NCI-H2171 (cell line): Measurements from ENCODE around the gene FAM20B.
"Not testable (repeated sequence)": the region's sequence is repeated elsewhere in the genome, so short reads cannot be mapped to it uniquely, and the experiment has no call there.

ENCODE experiments used
- DNase-seq: peaks from one replicate; lab custom pipeline; 2025; lab: John Stamatoyannopoulos, UW

Gene FAM20B, protein sequence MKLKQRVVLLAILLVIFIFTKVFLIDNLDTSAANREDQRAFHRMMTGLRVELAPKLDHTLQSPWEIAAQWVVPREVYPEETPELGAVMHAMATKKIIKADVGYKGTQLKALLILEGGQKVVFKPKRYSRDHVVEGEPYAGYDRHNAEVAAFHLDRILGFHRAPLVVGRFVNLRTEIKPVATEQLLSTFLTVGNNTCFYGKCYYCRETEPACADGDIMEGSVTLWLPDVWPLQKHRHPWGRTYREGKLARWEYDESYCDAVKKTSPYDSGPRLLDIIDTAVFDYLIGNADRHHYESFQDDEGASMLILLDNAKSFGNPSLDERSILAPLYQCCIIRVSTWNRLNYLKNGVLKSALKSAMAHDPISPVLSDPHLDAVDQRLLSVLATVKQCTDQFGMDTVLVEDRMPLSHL

DNA sequence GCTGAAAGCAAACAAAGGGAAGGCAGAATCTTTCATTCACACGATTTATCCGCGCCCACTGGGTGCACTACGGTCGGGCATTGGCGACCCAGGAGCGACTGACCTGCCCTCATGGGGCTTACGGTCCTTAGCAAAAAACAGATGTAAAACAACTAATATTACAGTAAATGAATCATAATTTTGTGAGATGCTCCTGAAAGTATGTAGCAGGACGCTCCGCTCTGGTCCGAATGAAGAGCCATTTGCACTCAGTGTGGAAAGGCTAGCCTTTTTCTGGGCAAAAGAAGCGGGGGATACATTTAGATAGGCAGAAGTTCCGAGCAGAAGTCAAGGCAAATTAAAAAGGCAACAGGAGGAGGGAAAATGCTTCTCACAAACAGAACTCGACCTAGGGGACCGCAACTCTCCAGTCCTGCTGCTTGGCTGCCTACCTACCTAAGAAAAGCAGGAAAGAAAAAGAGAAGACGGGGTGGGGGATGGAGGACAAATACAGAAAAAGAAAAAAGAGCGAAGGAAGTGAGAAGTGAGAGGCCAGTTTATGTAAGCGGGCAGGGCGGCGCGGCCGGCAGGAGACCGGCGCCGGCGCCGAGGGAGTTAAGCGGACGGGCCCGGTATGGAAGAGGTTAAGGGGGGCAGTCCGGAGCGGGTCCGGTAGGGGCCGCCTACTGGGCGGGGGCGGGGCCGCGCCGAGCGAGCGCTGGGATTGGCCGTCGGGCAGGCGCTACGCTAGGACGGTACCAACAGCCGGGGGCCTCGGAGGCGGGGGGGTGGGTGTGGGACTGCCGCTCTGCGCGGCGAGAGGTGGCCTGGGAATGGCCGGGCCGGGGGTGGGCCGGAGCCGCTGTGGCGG is at the start of gene FAM20B:
Gene FAM20B (plus strand): TSS at position 770 of the 850 bp plus-strand sequence. CDS start 17,954 bp downstream, outside the sequence.
- DNase-seq = peak; percentile 91

DNA sequence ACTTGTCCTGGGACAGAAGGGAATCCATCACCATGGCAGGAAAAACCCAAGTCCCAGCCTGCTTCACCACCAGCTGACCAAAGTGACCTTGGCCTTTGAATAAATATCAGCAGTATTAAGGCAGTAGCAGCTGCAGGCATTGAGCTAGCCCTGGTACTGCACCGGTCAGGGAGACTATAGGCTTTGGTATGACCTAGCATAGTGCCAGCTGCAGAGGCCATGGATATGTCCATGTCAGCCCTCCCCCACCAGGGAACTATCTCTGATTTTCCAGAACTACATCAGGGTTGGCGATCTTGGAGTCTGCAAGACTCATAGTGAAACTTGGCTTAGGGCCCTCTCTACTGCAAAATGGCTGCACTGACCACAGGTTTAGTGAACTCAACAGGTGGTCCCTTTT is 49.2 kb upstream of the FAM20B start:
- no peak for DNase-seq

DNA sequence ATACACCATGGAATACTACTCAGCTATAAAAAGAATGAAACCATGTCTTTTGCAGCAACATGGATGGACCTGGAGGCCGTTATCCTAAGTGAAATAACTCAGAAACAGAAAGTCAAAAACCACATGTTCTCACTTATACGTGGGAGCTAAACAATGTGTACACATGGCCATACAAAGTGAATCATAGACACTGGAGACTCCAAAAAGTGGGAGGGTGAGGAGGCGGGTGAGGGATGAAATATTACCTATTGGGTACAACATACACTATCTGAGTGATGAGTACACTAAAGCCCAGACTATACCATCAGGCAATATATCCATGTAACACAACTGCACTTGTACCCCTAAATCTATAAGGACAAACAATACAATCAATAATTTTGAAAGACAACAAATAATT is 39.5 kb upstream of the FAM20B start:
- DNase-seq = no peak

DNA sequence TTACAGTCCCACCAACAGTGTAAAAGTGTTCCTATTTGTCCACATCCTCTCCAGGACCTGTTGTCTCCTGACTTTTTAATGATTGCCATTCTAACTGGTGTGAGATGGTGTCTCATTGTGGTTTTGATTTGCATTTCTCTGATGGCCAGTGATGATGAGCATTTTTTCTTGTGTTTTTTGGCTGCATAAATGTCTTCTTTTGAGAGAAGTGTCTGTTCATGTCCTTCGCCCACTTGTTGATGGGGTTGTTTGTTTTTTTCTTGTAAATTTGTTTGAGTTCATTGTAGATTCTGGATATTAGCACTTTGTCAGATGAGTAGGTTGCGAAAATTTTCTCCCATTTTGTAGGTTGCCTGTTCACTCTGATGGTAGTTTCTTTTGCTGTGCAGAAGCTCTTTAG is 37.5 kb upstream of the FAM20B start:
- DNase-seq = not testable (repeated sequence)

DNA sequence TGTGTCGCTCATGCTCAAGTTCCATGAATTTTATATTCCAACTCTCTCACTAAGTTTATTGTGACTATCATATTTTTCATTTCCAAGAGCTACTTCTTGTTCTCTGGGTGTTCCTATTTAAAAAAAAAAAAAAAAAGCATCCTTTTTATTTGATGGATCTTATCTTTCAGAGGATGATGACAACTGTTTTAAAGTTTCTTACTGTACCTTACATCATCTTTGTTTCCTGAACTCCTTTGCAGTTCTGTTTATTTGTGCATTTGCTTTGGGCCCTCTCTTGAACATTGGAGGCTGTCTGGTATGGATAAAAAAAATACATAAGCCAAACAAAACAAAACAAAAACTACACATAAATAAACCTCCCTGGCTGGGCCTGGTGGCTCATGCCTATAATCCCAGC is 32.1 kb upstream of the FAM20B start:
- DNase-seq = no peak

DNA sequence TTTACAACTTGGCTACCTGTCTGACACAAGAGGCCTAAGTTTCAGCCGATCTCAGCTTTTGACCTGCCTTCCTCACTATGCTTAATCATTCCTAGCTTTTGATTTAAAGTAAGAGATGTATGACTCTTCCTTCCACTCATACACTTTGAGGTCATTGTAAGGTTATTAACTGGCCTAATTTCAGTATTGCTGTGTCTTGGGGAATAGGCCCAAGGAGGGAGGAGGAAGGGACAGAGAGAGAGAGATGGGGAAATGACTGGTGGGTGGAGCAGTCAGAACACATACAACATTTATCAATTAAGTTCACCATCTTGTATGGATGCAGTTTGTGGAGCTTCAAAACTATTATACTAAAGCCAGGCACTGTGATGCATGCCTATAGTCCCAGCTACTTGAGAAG is 28.3 kb upstream of the FAM20B start:
- DNase-seq = no peak

DNA sequence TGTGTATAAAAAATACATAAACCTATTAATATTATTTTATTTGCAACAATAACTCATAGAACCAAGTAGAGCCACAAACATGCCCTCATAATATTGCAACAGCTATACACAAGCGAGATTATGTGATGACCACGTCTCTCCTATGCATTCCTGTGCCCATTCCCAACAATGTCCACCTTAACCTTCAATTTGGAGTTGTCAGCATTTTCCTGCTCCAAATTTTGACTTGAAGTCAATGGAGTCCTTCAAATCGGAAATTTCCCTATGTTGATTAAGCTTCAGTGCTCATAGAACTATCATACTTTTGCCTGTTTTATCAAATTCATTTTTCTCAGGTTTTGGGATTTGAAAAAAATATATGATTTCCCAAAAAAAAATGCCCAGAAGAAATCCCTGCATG is 27.4 kb upstream of the FAM20B start:
- no peak for DNase-seq

DNA sequence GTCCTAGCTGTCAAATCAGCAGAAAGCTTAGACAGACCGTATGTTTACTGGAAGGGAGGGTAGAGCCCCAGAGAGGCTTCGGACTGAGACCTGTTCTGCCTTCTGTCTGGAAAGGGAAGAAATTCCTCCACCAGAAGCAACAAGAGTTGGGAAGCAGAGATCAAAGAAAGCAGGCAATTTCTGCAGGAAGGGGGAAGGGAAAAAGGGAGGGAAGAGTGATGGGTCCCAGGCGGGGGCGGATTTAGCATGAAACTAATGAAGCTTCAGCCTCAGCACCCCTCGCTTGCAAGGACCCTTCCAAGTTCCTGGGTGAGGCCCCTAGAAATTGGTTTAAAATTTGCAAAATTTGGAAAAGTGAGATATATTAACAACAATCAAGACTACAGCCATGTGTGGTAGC is 26.6 kb upstream of the FAM20B start:
- DNase-seq = no peak

DNA sequence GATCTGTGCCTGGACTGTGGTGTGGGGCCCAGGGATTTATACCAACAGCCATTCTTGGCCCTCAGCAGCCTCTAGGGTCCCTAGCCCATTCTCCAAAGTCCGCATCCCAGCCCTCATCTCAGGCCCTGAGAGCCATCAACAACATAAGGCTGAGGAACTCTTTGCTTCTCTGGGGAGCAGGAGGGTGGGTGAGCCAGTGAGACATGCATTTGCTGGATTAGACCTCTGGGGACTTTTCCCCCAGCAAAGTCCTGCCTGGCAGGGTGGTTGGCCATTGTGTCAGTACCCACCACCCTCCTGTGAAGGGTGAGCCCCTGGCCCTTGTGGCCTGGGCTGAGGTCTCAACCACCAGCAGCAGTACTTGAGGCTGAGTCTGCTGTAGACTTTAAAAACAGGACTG is 24.2 kb upstream of the FAM20B start:
- DNase-seq = no peak

DNA sequence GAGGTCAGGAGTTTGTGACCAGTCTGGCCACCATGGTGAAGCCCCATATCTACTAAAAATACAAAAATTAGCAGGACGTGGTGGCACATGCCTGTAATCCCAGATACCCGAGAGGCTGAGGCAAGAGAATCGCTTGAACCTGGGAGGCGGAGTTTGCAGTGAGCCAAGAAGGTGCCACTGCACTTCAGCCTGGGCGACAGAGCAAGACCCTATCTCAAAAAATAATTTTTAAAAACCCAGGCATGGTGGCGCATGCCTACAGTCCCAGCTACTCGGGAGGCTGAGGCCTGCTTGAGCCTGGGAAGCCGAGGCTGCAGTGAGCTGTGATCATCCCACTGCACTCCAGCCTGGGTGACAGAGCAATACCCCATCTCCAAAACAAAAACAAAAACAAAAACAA is 23.6 kb upstream of the FAM20B start:
- not testable (repeated sequence) for DNase-seq

DNA sequence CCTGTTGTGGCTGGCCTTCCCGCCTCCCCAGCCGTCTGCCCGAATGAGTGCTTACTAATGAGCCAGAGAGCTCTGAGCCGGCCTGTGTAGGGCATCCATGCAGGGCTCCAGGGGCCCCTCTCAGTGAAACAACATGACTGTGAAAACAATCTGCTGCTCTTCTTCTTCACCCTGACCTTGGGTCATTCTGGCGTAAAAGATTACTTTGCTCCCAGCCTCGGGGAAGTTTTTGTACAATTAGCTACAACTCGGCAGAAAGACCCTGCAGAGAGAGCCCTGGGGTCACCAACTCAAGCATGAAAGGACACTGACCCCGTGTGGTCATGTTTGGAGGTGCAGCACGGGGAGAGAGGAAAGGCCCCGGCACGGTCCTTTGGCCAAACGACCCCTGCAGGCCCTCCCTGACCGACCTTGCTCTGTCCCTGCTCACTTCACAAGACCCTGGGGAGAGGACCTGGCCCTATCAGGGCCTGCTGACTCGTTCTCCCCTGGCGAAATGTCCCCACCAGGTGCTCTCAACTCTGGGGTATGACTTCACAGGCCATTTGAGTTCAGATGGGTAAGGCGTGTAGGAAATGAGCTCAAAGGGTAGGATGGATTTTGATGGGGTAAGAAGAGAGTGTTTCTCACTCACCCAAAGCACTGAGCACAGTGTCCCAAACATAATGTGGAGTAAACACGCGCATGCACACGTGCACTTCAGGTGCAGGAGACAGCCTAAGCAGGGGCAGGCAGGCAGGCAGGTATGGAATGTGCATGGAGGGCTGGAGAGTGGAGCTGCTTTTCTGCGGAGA is 22.9 kb upstream of the FAM20B start:
- peak; percentile 40 for DNase-seq

DNA sequence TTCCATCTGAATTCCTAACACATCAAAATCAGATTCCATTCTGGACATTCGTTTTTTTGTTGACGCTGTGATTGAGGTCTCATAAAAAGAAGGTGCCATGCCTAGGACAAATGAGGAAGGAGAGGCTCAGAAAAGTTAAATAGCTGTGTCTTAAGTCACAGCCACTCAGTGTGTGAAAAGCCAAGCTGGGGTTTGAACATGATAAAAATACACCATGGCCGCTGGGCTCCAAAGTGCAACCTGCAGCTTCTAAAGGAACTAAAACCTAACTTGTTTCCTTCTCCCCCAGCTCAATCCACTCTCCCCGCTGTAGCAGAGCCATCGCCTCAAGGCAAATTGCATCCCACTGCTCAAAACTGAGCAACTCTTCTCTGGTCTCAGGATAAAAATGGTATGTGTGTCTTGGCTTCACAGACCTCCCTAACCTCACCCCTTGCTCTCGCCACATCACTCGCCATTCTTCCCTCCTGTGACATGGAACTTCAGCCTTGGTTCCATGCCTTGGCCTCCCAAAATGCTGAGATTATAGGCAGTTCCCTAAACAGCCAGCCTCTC is 22.1 kb upstream of the FAM20B start:
- DNase-seq = no peak

DNA sequence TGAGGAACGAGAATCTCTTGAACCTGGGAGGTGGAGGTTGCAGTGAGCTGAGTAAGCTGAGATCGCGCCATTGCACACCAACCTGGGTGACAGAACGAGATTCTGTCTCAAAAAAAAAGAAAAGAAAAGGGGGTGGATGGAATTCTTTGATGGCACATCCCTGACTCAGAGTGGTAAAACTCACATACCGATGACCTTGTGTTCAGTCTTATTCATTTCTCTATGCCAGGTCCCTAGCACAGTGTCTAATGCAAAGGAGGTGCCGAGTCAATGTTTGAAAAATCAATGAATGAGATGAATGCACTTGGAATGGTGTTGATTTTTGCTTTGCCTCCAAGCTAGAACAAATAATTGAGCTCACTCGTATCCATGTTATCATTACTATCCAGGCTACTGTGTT is 18.5 kb upstream of the FAM20B start:
- DNase-seq = no peak

DNA sequence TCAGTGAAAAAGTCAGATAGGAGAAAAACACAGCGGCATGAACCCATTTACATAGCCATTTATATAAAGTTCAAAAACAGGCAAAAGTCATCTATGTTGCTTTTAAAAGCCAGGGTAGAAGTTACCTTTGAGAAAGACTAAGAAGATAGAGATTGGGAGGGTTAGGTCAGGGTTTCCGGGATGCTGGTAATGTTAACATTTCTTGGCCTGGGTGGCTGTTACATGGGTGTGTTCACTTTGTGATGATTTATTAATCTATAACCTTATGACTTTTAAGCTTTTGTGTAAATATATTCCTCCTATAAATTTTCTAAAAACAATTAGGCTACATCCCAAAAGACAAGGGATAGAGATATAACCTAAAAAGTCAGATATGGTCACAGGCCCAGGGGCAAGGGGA is 15.0 kb upstream of the FAM20B start:
- no peak for DNase-seq

DNA sequence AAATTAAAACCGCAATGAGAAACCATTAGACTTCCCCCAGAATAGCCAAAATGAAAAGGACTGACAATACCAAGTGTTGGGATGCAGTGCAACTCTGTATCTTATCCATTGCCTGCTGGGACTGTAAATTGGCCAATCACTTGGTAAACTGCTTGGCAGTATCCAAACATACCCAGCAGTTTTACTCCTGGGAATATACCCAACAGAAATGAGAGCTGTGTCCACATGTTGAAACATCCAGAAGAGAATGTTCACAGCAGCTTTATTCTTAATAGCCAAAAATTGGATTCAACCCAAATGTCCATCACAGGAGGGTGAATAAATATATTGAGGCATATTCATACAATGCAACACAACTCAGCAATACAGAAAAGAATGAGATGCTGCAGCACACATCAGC is 13.7 kb upstream of the FAM20B start:
- no peak for DNase-seq

DNA sequence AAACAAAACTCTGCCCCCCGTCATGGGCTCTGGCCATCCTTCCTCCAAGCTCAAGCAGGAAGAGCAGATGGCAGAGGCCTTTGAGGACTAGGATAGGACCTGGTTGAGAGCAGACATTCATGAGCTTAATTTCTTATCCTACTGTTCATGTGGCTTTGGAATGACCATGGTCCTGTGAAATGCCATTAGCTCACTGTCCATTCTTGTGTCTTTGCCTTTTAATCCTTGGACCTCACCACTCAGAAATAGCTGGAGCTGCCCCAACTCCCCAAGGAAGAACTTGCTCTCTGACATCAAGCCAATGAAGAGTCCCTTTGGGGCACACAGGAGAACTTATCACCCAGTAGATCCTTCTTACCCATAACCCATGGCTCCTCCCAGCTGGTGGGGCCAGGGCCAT is 11.6 kb upstream of the FAM20B start:
- DNase-seq = no peak

DNA sequence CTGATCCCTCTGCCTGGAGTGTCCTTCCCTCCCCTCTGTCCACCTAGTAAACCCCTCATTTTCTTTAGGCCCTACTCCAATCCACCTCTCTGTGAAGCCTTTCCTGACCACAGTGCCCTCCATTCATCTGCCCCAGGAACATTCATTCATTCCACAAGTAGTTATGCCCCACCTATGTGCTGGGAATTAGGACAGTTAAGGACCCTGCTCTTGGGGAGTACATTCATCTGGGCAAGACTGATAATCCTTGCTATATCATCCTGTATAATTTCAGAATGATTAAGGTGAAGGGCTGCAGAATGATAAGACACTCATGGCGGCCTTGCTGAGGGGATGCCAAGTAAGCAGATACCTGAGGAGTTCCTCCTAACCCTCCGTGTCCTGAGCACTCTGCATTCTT is 10.3 kb upstream of the FAM20B start:
- DNase-seq = no peak

DNA sequence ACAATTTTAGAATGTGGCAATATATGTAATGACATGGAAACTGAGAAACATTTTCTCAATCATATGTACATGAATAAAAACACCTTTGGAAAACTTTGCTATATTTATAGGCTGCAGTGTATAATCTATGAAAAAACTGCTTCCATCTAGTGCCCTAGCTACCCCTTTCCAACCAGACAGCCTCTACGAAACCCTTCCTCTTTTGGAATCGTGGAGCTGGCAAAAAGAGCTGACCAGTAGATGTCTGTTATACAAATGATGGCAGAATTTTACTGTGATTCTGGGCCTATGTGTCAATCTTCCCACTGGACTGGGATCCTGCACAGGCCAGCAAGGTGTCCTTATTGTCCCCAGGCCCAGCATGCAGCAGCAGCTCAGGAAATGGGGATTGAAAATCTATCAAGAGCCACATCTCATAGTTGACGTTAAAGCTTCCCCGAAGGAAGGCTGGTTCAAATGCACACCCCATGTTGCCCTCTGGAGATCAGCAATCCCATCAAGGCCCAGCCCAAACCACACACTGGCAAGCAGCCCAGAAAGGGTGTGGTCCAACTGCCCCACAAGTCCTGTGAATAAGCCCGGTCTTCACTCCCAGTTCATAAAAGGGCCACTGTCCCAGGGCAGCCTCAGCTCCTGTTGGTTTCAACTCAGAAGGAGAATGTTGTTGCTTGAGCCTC is 8.8 kb upstream of the FAM20B start:
- DNase-seq = no peak

DNA sequence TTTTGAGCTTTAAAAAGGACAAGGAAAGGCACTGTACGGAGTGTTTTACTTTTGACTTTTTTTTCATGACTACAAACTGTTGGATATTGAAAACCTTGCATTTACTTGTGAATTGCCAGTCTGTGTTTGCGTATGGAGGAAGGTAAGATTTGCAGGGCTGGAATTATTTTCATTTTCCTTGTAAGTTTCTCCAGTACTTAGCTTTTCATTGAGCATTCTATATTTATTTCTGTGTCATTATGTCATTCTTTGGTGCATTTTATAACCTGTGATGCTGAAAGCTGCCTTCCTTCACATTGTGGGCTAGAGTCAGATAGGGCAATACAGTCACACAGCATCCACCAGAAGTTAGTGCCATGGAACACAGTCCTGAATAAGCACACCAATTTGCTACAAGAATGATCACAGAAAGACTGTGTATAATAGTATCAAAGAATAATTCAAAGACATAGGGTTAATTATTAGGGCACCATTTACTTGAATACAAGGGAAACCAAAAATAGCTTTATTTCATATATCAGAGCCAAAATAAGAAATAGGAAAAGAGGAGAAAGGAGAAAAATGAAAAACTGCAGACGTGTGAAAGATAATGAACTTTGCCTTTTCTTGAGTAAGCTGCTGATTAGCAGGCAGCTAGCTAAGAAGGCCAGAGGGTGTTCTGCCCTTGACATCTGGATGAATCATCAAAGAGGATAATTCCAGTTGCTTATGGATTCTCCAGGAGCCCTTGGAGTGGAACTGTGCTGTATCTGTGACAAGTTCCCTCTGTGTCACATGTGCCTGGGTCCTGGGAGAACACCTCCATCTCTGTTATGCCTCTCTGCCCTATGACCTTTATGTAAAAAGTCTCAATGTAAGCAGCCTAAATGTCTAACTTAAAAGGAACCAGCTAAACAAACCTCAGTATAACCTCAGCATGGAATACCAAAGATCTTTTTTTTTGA is 8.0 kb upstream of the FAM20B start:
- DNase-seq = no peak

DNA sequence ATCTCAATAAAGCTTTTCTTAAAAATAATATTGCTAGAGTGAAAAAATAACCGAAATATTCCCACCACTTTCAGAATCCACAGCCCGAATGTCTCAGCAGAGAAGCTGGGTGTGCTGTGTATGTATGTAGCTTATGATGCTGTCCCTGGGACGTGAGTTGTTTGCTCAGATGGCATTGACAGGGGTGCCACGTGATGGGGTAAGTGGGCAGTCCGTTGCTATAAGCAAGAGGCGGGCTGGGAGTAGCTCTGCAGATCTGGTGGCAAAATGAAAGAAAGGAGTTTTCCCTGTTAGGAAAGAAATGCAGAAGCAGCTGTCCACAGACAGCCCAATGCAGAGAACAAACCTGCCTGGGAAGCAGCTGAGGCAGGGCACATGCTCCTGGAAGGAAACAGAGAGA is 3.8 kb upstream of the FAM20B start:
- DNase-seq = no peak
